Liver (tissue), 9 donors: ENCODE data around the gene UQCRC1. TPM values are rescaled to one million over a fixed set of nuclear protein-coding genes. Genes with fewer than 3 reads are reported as not detected.

Experiments used
- DNase-seq: peaks from one replicate; pipeline ENCODE4 v3.0.0-alpha.2; 2017; ENCODE audit warnings: low spot score
- H3K27ac ChIP-seq, 2 donors: one replicate each; pipeline ENCODE4 v1.7.0; 2013; ENCODE audit warnings: inconsistent platforms in 2 of 2, low read length in 2 of 2, control low read depth in 1 of 2, low read depth in 1 of 2, mild to moderate bottlenecking in 1 of 2
- H3K27me3 ChIP-seq, 4 donors: one replicate each; pipeline versions ENCODE4 v1.6.1 to v1.7.0; 2013; ENCODE audit warnings: low read length in 3 of 4, inconsistent platforms in 1 of 4, mild to moderate bottlenecking in 1 of 4, moderate library complexity in 1 of 4; ENCODE audit not compliant: control insufficient read depth in 4 of 4, insufficient read depth in 4 of 4
- H3K36me3 ChIP-seq, 4 donors: one replicate each; pipeline versions ENCODE4 v1.6.1 to v1.7.0; 2013; ENCODE audit warnings: low read length in 3 of 4, mild to moderate bottlenecking in 3 of 4, low read depth in 1 of 4, moderate library complexity in 1 of 4; ENCODE audit not compliant: control insufficient read depth in 4 of 4, insufficient read depth in 3 of 4
- H3K4me1 ChIP-seq, 4 donors: one replicate each; pipeline versions ENCODE4 v1.6.1 to v1.7.0; 2013; ENCODE audit warnings: low read length in 3 of 4, mild to moderate bottlenecking in 3 of 4, moderate library complexity in 1 of 4; ENCODE audit not compliant: control insufficient read depth in 4 of 4, insufficient read depth in 4 of 4
- H3K4me3 ChIP-seq, 3 donors: one replicate each; pipeline versions ENCODE4 v1.6.1 to v1.7.0; 2013; ENCODE audit warnings: low read length in 3 of 3, control low read depth in 1 of 3, low read depth in 1 of 3, mild to moderate bottlenecking in 1 of 3
- H3K9ac ChIP-seq, 2 donors: one replicate each; pipeline ENCODE4 v1.7.0; 2013; ENCODE audit warnings: low read length in 2 of 2, mild to moderate bottlenecking in 2 of 2, moderate library complexity in 2 of 2, control low read depth in 1 of 2, low read depth in 1 of 2
- H3K9me3 ChIP-seq, 4 donors: one replicate each; pipeline versions ENCODE4 v1.6.1 to v1.7.0; 2013; ENCODE audit warnings: low read length in 3 of 4; ENCODE audit not compliant: control insufficient read depth in 4 of 4
- ATF3 ChIP-seq: IDR thresholded peaks from 2 replicates; pipeline ENCODE4 v1.6.1; 2016; ENCODE audit warnings: antibody characterized with exemption
- CTCF ChIP-seq: fragments of 150-350 bp; IDR thresholded peaks from 2 replicates; pipeline ENCODE4 v1.5.1; 2017; ENCODE audit warnings: improper control_type of control experiment, low read depth, low read length; ENCODE audit not compliant: missing input control
- EGR1 ChIP-seq, 2 donors: IDR thresholded peaks; 2 replicates each; pipeline ENCODE4 v1.6.1; 2016 to 2018; ENCODE audit warnings: antibody characterized with exemption in 2 of 2, low read depth in 2 of 2
- FOXA1 ChIP-seq: IDR thresholded peaks from 2 replicates; pipeline ENCODE4 v1.6.1; 2016; ENCODE audit warnings: antibody characterized with exemption
- FOXA2 ChIP-seq: IDR thresholded peaks from 2 replicates; pipeline ENCODE4 v1.6.1; 2016; ENCODE audit warnings: antibody characterized with exemption
- GABPA ChIP-seq, 2 donors: IDR thresholded peaks in 1 of 2; conservative IDR thresholded peaks in 1 of 2; 2 replicates each; pipeline ENCODE4 v1.6.1; 2016; ENCODE audit warnings: antibody characterized with exemption in 2 of 2, mild to moderate bottlenecking in 1 of 2, moderate library complexity in 1 of 2
- HNF4A ChIP-seq, 2 donors: conservative IDR thresholded peaks; 2 replicates each; pipeline ENCODE4 v1.6.1; 2016; ENCODE audit warnings: antibody characterized with exemption in 2 of 2, mild to moderate bottlenecking in 2 of 2
- HNF4G ChIP-seq: IDR thresholded peaks from 2 replicates; pipeline ENCODE4 v1.6.1; 2016; ENCODE audit warnings: antibody characterized with exemption
- JUND ChIP-seq, 2 donors: IDR thresholded peaks; 2 replicates each; pipeline ENCODE4 v1.6.1; 2016; ENCODE audit warnings: antibody characterized with exemption in 2 of 2
- NR2F2 ChIP-seq: IDR thresholded peaks from 2 replicates; pipeline ENCODE4 v1.6.1; 2016; ENCODE audit warnings: antibody characterized with exemption
- RAD21 ChIP-seq, 2 donors: IDR thresholded peaks; 2 replicates each; pipeline ENCODE4 v1.6.1; 2016; ENCODE audit warnings: antibody characterized with exemption in 2 of 2, mild to moderate bottlenecking in 2 of 2
- RXRA ChIP-seq, 2 donors: IDR thresholded peaks; 2 replicates each; pipeline ENCODE4 v1.6.1; 2017 to 2018; ENCODE audit warnings: antibody characterized with exemption in 2 of 2, mild to moderate bottlenecking in 1 of 2
- SP1 ChIP-seq: IDR thresholded peaks from 2 replicates; pipeline ENCODE4 v1.6.1; 2018; ENCODE audit warnings: antibody characterized with exemption, mild to moderate bottlenecking
- TAF1 ChIP-seq: conservative IDR thresholded peaks from 2 replicates; pipeline ENCODE4 v1.6.1; 2016; ENCODE audit warnings: antibody characterized with exemption, mild to moderate bottlenecking
- YY1 ChIP-seq: IDR thresholded peaks from 2 replicates; pipeline ENCODE4 v1.6.1; 2016; ENCODE audit warnings: antibody characterized with exemption, mild to moderate bottlenecking
- WGBS: extraction: QIAGEN DNeasy Blood & Tissue Kit; methylation state at CpG from one replicate; pipeline ENCODE4 v1.1.7; 2013; 5-methylcytosine and 5-hydroxymethylcytosine counted together
- polyA plus RNA-seq, 2 donors: library from polyadenylated mRNA; stranded (reverse) in 1 of 2; unstranded in 1 of 2; fragments of 200-250 nt in 1 of 2; fragments of >200 nt in 1 of 2; fragmentation: Nextera tagmentation in 1 of 2; extraction: Ambion mirVana in 1 of 2; gene quantifications; one replicate each; pipeline versions ENCODE4 v1.2.1 to v1.2.3, GENCODE V29; 2013 to 2015
- total RNA-seq, 2 donors: library from RNA; depleted of rRNA; stranded (reverse); fragments of >200 nt; gene quantifications; one replicate each; pipeline ENCODE4 v1.2.3, GENCODE V29; 2014
- TF ChIP-seq, protein P1 (sequence below): IDR thresholded peaks from 2 replicates; pipeline ENCODE4 v1.6.1; 2016; ENCODE audit warnings: antibody characterized with exemption, mild to moderate bottlenecking
- TF ChIP-seq, protein P2 (sequence below): IDR thresholded peaks from 2 replicates; pipeline ENCODE4 v1.6.1; 2016; ENCODE audit warnings: antibody characterized with exemption
- TF ChIP-seq, protein P3 (sequence below): IDR thresholded peaks from 2 replicates; pipeline ENCODE4 v1.6.1; 2016; ENCODE audit warnings: antibody characterized with exemption
- donor health status: healthy.
- donor health status: healthy.
- donor health status: healthy.
- donor health status: healthy.
- donor health status: healthy.

The UQCRC1 gene
- total and polyA plus RNA-seq, 4 donors = 153 to 373 (median 289) TPM

DNA sequence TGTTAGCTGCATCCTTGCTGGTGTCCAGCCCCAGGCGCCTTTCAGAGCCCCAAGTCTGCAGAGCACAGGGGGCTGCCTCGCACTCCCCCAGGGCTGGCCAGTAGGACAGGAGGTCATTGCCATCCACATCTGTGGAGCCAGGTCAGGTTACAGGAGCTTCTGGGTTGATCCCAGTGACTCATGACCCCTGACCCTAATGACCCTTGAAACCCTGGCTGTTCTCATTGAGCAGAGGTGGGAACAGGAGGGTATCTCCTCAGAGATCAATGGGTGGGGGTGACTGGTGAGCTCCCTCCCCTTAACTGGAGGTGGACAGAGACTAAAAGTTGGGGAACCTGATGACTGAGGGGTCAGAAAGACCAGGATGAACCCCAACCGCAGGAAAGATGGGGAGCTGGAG is 31.9 kb upstream of the UQCRC1 start:
- no peaks in the 10 kb centered on the region for H3K27me3 ChIP-seq
- no peaks in the 10 kb centered on the region for H3K9me3 ChIP-seq
- no peak for DNase-seq
- no peak overlapping the region for H3K9ac ChIP-seq
- 87% methylated on average over 3 of the region's 3 CpGs for WGBS
- H3K27ac ChIP-seq = no peak overlapping the region
- peaks cover 0 to 3% (median 0%) of the 10 kb centered on the region in 4 donors for H3K4me1 ChIP-seq
- no peak overlapping the region for H3K4me3 ChIP-seq
- TF ChIP-seq FOXA1 = no peak
- no peak for TF ChIP-seq FOXA2
- no peak for TF ChIP-seq CTCF
- no peak for TF ChIP-seq RAD21 (IDR thresholded peaks at IDR 0.05)
- TF ChIP-seq, protein P1, sequence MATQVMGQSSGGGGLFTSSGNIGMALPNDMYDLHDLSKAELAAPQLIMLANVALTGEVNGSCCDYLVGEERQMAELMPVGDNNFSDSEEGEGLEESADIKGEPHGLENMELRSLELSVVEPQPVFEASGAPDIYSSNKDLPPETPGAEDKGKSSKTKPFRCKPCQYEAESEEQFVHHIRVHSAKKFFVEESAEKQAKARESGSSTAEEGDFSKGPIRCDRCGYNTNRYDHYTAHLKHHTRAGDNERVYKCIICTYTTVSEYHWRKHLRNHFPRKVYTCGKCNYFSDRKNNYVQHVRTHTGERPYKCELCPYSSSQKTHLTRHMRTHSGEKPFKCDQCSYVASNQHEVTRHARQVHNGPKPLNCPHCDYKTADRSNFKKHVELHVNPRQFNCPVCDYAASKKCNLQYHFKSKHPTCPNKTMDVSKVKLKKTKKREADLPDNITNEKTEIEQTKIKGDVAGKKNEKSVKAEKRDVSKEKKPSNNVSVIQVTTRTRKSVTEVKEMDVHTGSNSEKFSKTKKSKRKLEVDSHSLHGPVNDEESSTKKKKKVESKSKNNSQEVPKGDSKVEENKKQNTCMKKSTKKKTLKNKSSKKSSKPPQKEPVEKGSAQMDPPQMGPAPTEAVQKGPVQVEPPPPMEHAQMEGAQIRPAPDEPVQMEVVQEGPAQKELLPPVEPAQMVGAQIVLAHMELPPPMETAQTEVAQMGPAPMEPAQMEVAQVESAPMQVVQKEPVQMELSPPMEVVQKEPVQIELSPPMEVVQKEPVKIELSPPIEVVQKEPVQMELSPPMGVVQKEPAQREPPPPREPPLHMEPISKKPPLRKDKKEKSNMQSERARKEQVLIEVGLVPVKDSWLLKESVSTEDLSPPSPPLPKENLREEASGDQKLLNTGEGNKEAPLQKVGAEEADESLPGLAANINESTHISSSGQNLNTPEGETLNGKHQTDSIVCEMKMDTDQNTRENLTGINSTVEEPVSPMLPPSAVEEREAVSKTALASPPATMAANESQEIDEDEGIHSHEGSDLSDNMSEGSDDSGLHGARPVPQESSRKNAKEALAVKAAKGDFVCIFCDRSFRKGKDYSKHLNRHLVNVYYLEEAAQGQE = no peak
- TF ChIP-seq EGR1 (IDR thresholded peaks at IDR 0.05; ENCODE audit: low read depth in 2 of 2) = no peak
- no peak for TF ChIP-seq ATF3
- TF ChIP-seq SP1 = no peak
- TF ChIP-seq, protein P2, sequence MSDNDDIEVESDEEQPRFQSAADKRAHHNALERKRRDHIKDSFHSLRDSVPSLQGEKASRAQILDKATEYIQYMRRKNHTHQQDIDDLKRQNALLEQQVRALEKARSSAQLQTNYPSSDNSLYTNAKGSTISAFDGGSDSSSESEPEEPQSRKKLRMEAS = no peak
- TF ChIP-seq, protein P3, sequence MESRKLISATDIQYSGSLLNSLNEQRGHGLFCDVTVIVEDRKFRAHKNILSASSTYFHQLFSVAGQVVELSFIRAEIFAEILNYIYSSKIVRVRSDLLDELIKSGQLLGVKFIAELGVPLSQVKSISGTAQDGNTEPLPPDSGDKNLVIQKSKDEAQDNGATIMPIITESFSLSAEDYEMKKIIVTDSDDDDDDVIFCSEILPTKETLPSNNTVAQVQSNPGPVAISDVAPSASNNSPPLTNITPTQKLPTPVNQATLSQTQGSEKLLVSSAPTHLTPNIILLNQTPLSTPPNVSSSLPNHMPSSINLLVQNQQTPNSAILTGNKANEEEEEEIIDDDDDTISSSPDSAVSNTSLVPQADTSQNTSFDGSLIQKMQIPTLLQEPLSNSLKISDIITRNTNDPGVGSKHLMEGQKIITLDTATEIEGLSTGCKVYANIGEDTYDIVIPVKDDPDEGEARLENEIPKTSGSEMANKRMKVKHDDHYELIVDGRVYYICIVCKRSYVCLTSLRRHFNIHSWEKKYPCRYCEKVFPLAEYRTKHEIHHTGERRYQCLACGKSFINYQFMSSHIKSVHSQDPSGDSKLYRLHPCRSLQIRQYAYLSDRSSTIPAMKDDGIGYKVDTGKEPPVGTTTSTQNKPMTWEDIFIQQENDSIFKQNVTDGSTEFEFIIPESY = no peak
- no peak for TF ChIP-seq TAF1
- no peak for TF ChIP-seq HNF4A (conservative IDR thresholded peaks at IDR 0.05)
- no peak for TF ChIP-seq RXRA (IDR thresholded peaks at IDR 0.05)
- no peak for TF ChIP-seq HNF4G
- TF ChIP-seq GABPA (IDR thresholded peaks at IDR 0.05 in 1 of 2, conservative IDR thresholded peaks at IDR 0.05 in 1 of 2) = no peak
- TF ChIP-seq YY1 = no peak
- TF ChIP-seq NR2F2 = no peak
- TF ChIP-seq JUND (IDR thresholded peaks at IDR 0.05) = no peak
- no peaks in the 10 kb centered on the region for H3K36me3 ChIP-seq
